HG03196 (cell line): ENCODE results near the gene GABBR2.
"Not testable (repeated sequence)": the region's sequence is repeated elsewhere in the genome, so short reads cannot be mapped to it uniquely, and the experiment has no call there.

Source experiments
- ATAC-seq: cut with Tn5 transposase; IDR thresholded peaks from one replicate; pipeline ENCODE4 v1.9.1; 2021; ENCODE audit not compliant: unreplicated experiment

GABBR2 gene

GRCh38 chr9:98494852-98495251 is 213.9 kb downstream of the GABBR2 start:
- no peak for ATAC-seq

GRCh38 chr9:98491828-98492227 is 216.9 kb downstream of the GABBR2 start:
- ATAC-seq = no peak

GRCh38 chr9:98491231-98491651 is 217.5 kb downstream of the GABBR2 start:
- no peak for ATAC-seq

- no peak for ATAC-seq
Measured at GRCh38 chr9:98488571-98489312, 220.0 kb downstream of the GABBR2 start.

- no peak for ATAC-seq
Measured at GRCh38 chr9:98485706-98486105, 223.0 kb downstream of the GABBR2 start.

GRCh38 chr9:98484162-98484561 is 224.6 kb downstream of the GABBR2 start:
- ATAC-seq = no peak

GRCh38 chr9:98482226-98482625 is 226.5 kb downstream of the GABBR2 start:
- no peak for ATAC-seq

- ATAC-seq = no peak
Measured at GRCh38 chr9:98481676-98482075, 227.1 kb downstream of the GABBR2 start.

GRCh38 chr9:98479967-98480847 is 228.5 kb downstream of the GABBR2 start:
- no peak for ATAC-seq

GRCh38 chr9:98479449-98479848 is 229.3 kb downstream of the GABBR2 start:
- no peak for ATAC-seq

GRCh38 chr9:98477884-98478283 is 230.9 kb downstream of the GABBR2 start:
- no peak for ATAC-seq

- no peak for ATAC-seq
Measured at GRCh38 chr9:98472216-98472615, 236.5 kb downstream of the GABBR2 start.

GRCh38 chr9:98471185-98471584 is 237.6 kb downstream of the GABBR2 start:
- no peak for ATAC-seq

GRCh38 chr9:98468567-98469239 is 240.0 kb downstream of the GABBR2 start:
- ATAC-seq = no peak

GRCh38 chr9:98465799-98466198 is 242.9 kb downstream of the GABBR2 start:
- no peak for ATAC-seq

- ATAC-seq = not testable (repeated sequence)
Measured at GRCh38 chr9:98464156-98464690, 244.5 kb downstream of the GABBR2 start.

GRCh38 chr9:98462310-98462709 is 246.4 kb downstream of the GABBR2 start:
- no peak for ATAC-seq

GRCh38 chr9:98460704-98461103 is 248.0 kb downstream of the GABBR2 start:
- no peak for ATAC-seq

GRCh38 chr9:98457726-98458370 is 250.9 kb downstream of the GABBR2 start:
- ATAC-seq = no peak

GRCh38 chr9:98456156-98456613 is 252.6 kb downstream of the GABBR2 start:
- no peak for ATAC-seq
